Activated CD4-positive, CD25-positive, alpha-beta regulatory T cell treated with anti-CD3 and anti-CD28 coated beads, Interleukin-2, amount 50 U/mL, for 72 hours (primary cell): ENCODE measurements around the gene RIPK4.
"Not testable (repeated sequence)": the region's sequence is repeated elsewhere in the genome, so short reads cannot be mapped to it uniquely, and the experiment has no call there.

Experiments used
- DNase-seq: peaks from one replicate; pipeline ENCODE4 v3.0.0; 2021

RIPK4 gene

DNA sequence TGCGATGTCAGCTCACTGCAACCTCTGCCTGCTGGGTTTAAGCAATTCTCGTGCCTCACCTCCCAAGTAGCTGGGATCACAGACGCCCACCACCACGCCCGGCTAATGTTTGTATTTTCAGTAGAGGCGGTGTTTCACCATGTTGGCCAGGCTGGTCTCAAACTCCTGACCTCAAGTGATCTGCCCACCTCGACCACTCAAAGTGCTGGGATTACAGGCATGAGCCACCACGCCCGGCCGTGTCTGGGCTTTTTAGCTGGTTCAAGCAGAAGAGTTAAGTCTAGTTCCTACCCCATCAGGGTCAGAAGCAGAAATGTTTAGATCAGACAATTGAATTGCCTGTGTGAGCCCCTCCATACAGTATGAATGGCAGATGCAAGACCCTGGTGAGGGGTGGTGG lies 27.7 kb upstream of the RIPK4 start:
- no peak for DNase-seq

GRCh38 chr21:41792711-41793110 lies 25.9 kb upstream of the RIPK4 start:
- no peak for DNase-seq

DNA sequence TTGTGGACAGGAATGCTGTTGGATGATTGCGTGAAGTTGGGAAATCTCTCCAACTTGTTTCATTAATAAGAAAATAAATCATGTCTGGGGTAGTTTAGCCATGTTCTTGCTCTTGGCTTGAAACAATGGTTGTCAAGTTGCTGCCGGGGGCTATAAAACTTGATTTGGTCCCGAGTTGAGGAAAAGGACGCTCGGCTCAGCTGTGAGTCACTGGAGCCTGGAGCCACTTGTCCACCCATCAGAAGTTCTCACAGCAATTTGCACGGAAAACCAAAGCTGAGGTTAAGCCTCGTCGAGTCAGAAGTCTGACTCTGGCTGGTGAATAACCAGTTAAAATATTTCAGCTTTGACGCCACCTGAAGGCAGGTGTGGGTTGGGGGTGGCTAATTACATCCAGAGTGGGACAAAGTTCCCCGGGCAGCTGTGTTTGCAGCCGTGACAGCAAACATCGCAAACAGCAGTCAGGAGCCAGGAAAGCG lies 19.7 kb upstream of the RIPK4 start:
- no peak for DNase-seq

DNA sequence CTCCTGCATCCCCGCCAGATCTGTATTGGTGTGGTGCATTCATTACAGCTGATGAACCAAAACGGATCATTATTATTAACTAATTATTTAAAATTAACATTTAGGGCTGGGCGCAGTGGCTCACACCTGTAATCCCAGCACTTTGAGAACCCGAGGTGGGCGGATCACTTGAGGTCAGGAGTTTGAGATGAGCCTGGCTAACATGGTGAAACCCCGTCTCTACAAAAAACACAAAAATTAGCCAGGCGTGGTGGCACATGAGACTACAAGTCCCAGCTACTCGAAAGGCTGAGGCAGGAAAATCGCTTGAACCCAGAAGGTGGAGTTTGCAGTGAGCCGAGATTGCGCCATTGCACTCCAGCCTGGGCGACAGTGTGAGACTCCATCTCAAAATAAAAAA lies 18.4 kb upstream of the RIPK4 start:
- DNase-seq = not testable (repeated sequence)

- DNase-seq = no peak
Measured at GRCh38 chr21:41784456-41785102, 17.7 kb upstream of the RIPK4 start.

GRCh38 chr21:41783476-41784180 lies 16.8 kb upstream of the RIPK4 start:
- DNase-seq = no peak

- no peak for DNase-seq
Measured at GRCh38 chr21:41781050-41781410, 14.2 kb upstream of the RIPK4 start.

- DNase-seq = no peak
Measured at GRCh38 chr21:41780337-41781049, 13.6 kb upstream of the RIPK4 start.

- no peak for DNase-seq
Measured at GRCh38 chr21:41779659-41780058, 12.8 kb upstream of the RIPK4 start.

DNA sequence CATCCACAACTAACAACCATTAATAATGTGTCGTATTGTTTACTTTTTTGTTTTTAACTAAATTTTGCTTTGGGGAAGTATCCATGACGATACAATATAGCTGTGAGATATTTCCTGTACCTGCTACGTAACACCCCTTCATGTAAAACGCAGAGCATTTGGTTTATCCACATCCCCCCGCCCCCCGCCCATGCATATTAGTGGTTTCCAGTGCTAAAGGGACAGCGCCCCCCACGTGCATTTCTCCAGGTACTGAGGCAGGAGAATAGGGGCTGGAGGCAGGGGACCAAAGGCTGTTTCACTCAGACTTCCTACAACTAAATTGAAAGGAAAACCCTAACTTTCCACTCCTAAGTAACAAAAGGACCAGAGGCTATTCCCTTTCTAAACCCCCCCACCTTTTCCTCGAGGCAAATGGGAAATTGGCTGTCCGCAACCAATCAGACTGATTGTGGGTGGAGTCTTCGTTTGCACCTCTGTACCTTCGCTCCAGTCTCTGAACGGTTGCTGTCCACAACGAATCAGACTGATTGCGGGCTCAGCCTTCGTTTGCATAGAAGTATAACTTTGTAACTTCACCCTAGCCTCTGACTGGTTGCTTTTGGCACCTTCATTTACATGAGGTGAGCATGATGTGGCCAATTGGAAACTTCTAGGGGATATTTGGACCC lies 12.2 kb upstream of the RIPK4 start:
- no peak for DNase-seq

DNA sequence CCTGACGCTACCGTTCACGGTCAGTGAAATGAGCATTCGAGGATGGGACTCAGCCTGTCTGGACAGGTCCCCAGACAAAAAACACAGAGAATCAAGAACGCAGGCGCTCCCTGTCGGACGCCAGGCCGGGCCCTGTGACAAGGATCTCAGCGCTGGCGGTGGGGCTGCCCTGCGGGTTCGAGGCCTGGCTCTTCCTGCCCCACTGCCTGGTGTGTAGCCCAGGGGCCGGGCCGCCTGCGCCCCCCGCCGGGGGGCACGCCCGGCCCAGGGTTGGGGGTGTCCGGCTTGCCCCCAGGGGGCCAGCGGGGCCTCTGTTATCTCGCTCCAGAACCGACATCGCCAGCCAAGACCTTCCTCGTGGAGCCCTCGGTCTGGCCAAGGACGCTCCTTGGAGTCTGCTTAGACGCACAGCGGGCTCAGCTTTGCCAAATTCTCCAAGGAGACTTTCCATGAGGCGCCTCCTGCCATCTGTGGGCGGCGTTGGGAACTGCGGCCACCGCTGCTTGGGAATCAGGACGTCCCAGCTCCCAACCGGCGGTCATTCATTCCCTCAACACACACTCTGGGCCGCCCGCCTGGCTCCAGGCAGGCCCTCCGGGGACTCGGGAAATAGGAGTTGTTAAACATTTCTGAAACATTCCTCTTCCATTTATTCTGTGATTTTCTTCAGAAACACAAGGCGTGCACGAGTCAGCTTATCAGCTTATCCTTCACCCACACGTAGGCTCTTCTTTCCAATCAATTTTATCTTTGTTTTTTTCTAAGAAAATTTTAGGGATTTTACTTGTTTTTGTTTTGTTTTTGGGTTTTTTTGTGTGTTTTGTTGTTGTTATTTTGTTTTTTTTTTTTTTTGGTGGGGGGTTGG lies 11.3 kb upstream of the RIPK4 start:
- DNase-seq = no peak

DNA sequence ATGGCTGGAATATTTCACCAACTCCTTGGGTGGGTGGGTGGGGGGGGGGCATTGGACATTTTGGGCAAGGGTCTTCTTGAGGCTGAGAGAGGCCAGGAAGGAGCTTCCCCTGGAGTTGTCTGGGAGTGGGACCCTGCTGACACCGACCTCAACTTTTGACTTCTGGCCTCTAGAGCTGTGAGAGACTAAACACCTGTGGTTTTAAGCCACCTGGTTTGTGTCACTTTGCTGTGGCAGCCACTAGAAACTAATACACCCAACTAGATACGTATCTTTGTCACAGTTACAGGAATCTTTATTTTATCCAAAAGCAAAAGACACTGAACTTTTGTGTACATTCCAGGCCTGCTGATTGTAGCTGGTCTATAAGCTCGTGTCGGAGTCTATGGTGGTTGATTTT lies 9.9 kb upstream of the RIPK4 start:
- no peak for DNase-seq

GRCh38 chr21:41775149-41775472 lies 8.3 kb upstream of the RIPK4 start:
- DNase-seq = no peak

GRCh38 chr21:41774467-41775148 lies 7.8 kb upstream of the RIPK4 start:
- DNase-seq = no peak

DNA sequence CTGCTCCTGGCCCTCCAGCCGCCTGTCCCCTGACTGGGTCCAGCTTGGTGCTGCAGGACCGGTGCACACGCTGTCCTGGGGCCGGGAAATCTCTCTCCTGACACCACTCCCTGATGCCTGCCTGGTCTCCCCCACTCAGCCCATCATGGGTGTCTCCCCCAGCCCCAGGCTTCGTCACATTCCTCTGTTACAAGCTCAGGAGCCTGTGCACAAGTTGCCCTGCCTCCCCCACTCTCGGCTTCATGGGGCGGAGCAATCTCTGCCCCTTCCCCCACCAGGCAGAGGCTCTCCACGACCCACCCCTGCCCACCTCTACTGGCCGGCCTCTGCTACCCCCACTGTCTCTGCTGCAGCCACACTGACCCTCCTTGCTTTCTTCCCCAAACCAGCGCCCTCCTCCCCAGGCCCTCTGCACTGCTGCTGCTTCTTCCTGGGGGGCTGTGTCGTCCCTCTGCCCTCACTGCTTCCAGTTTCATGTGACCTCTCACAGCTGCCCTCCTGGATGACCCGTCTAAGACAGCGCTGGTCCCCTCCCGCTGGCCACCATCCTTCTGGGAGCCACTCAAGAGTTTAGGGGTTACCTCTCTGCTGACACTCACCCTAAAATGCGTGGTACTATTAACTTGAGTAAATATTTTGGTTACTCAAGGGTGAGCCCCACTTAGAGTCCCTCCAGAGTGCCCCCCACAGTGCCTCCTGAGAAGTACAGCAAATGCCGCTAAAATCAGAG lies 5.7 kb upstream of the RIPK4 start:
- no peak for DNase-seq

- DNase-seq = no peak
Measured at GRCh38 chr21:41771625-41771945, 4.7 kb upstream of the RIPK4 start.

GRCh38 chr21:41770901-41771624 lies 4.2 kb upstream of the RIPK4 start:
- DNase-seq = no peak

GRCh38 chr21:41769933-41770332 lies 3.1 kb upstream of the RIPK4 start:
- DNase-seq = no peak

DNA sequence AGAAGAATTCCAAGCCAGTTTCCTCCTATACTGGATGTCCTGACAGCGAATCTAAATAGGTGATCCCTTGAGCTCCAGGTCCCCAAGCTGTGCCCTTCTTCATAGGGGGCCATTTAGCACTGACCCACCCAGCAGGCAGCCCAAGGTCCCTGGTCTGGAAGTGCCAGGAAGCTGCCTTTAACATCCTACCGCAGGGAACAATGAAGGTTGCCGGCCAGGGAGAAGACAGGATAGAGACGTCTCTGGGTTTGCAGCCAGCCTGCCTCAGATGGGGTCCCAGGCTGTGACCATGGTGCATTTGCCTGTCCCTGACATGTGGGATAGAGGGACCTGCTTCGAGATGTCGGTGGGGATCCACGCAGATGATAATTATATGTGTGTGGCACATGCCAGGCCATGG lies 2.7 kb upstream of the RIPK4 start:
- no peak for DNase-seq

GRCh38 chr21:41769111-41769510 lies 2.3 kb upstream of the RIPK4 start:
- DNase-seq = no peak
